Muscle of arm (tissue), 12 donors: ENCODE data around the gene RALGAPA1. TPM values are rescaled to one million over a fixed set of nuclear protein-coding genes. Genes with fewer than 3 reads are reported as not detected.
"Not testable (repeated sequence)": the region's sequence is repeated elsewhere in the genome, so short reads cannot be mapped to it uniquely, and the experiment has no call there.

Experiments used
- DNase-seq: peaks from one replicate; pipeline ENCODE4 v3.0.0-alpha.2; 2013
- polyA plus RNA-seq, 12 donors: library from polyadenylated mRNA; unstranded; fragments of 120-200 nt; gene quantifications; one replicate each; pipeline ENCODE4 v1.2.1, GENCODE V29; 2013; ENCODE audit not compliant: insufficient read length in 12 of 12

RALGAPA1 gene
- polyA plus RNA-seq, 12 donors, result 22.9 to 43.7 (median 32.1) TPM; not detected in 1

- no peak for DNase-seq
Observed at GRCh38 chr14:35631071-35631805, 177.9 kb downstream of the RALGAPA1 start.

- no peak for DNase-seq
Observed at GRCh38 chr14:35628989-35629388, 180.1 kb downstream of the RALGAPA1 start.

GRCh38 chr14:35626947-35627346 lies 182.1 kb downstream of the RALGAPA1 start:
- not testable (repeated sequence) for DNase-seq

- DNase-seq, result not testable (repeated sequence)
Observed at GRCh38 chr14:35621996-35622395, 187.1 kb downstream of the RALGAPA1 start.

- not testable (repeated sequence) for DNase-seq
Observed at GRCh38 chr14:35619998-35620397, 189.1 kb downstream of the RALGAPA1 start.

GRCh38 chr14:35619461-35619860 lies 189.6 kb downstream of the RALGAPA1 start:
- DNase-seq, result not testable (repeated sequence)

GRCh38 chr14:35617500-35617899 lies 191.6 kb downstream of the RALGAPA1 start:
- DNase-seq, result no peak

- DNase-seq, result no peak
Observed at GRCh38 chr14:35607380-35607779, 201.7 kb downstream of the RALGAPA1 start.

- no peak for DNase-seq
Observed at GRCh38 chr14:35600253-35600652, 208.8 kb downstream of the RALGAPA1 start.

GRCh38 chr14:35594616-35595015 lies 214.5 kb downstream of the RALGAPA1 start:
- DNase-seq, result no peak

- DNase-seq, result not testable (repeated sequence)
Observed at GRCh38 chr14:35587373-35587772, 221.7 kb downstream of the RALGAPA1 start.

GRCh38 chr14:35578639-35579038 lies 230.5 kb downstream of the RALGAPA1 start:
- DNase-seq, result no peak

- DNase-seq, result no peak
Observed at GRCh38 chr14:35578135-35578534, 231.0 kb downstream of the RALGAPA1 start.

GRCh38 chr14:35576856-35577255 lies 232.2 kb downstream of the RALGAPA1 start:
- DNase-seq, result no peak

- DNase-seq, result no peak
Observed at GRCh38 chr14:35576260-35576659, 232.8 kb downstream of the RALGAPA1 start.

GRCh38 chr14:35573911-35574310 lies 235.2 kb downstream of the RALGAPA1 start:
- no peak for DNase-seq

- DNase-seq, result no peak
Observed at GRCh38 chr14:35571598-35571997, 237.5 kb downstream of the RALGAPA1 start.

GRCh38 chr14:35565871-35566464 lies 243.1 kb downstream of the RALGAPA1 start:
- no peak for DNase-seq

- no peak for DNase-seq
Observed at GRCh38 chr14:35558680-35559079, 250.4 kb downstream of the RALGAPA1 start.

- no peak for DNase-seq
Observed at GRCh38 chr14:35557221-35557747, 251.8 kb downstream of the RALGAPA1 start.

- DNase-seq, result no peak
Observed at GRCh38 chr14:35556548-35556947, 252.5 kb downstream of the RALGAPA1 start.

GRCh38 chr14:35553808-35554207 lies 255.3 kb downstream of the RALGAPA1 start:
- DNase-seq, result no peak

- no peak for DNase-seq
Observed at GRCh38 chr14:35551081-35551480, 258.0 kb downstream of the RALGAPA1 start.
